Left ventricle myocardium inferior (tissue), 1 donor: ENCODE results near the gene HS6ST3. TPM values are rescaled to one million over a fixed set of nuclear protein-coding genes. Genes with fewer than 3 reads are reported as not detected.

Experiments
- DNase-seq: peaks from one replicate; pipeline ENCODE4 v3.0.0-alpha.2; 2020
- H3K27ac ChIP-seq: fragments of 200-600 bp; replicated peaks from 2 replicates; pipeline ENCODE4 v1.8.0; 2021
- H3K27me3 ChIP-seq: fragments of 200-600 bp; 2 replicates; pipeline ENCODE4 v1.8.0; 2021; ENCODE audit warnings: low read depth
- H3K36me3 ChIP-seq: fragments of 200-600 bp; 2 replicates; pipeline ENCODE4 v1.8.0; 2021
- H3K4me1 ChIP-seq: fragments of 200-600 bp; 2 replicates; pipeline ENCODE4 v1.8.0; 2021
- H3K4me3 ChIP-seq: fragments of 200-600 bp; 2 replicates; pipeline ENCODE4 v1.8.0; 2021; ENCODE audit warnings: mild to moderate bottlenecking, moderate library complexity
- H3K9me3 ChIP-seq: fragments of 200-600 bp; replicated peaks from 2 replicates; pipeline ENCODE4 v1.8.0; 2021
- CTCF ChIP-seq: fragments of 200-600 bp; IDR thresholded peaks from 2 replicates; pipeline ENCODE4 v1.8.0; 2021; ENCODE audit warnings: antibody characterized with exemption, mild to moderate bottlenecking, borderline replicate concordance
- intact Hi-C: fragments of 100-400 bp; cut with micrococcal nuclease; formaldehyde crosslinking; loops from one replicate; pipeline ENCODE4 v1.11.0; 2022
- total RNA-seq: library from RNA; stranded (reverse); fragmentation: NEBNext Ultra II Directional; extraction: Animal tissue kit (Norgen Biotek cat#: 25700); gene quantifications from one replicate; pipeline ENCODE4 v1.2.1, GENCODE V29; 2021
- donor health status: DM: no; HTN: yes; CAD: no; lungs with severe emphysema.

HS6ST3 gene
- total RNA-seq, 1 donor from 2014 or later, result 2.0 TPM

DNA sequence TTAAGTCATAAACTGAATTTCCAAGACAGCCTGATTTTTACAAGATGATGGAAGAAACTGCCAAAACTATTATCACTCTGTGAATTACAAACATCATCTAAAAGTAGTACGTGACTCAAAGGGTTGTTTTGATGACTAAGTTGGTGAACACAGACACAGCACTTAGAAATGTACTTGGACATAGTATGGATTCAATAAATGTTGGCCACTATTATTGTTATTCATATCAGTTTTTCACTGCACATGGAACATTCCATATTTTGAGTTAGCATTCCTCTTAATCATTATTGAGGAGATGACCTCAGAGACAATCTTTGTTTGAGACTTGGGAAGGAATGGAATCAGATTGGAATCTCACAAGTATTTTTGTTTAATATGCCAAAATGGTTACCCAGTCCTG lies 731.5 kb downstream of the HS6ST3 start:
- intact Hi-C loops, result no loop called here
- Histone ChIP-seq H3K27me3 (no peaks in the 10 kb centered on the region), H3K4me3 (no peak overlapping the region), H3K27ac (no peak overlapping the region), H3K4me1 (peaks cover 3% of the 10 kb centered on the region), H3K36me3 (no peaks in the 10 kb centered on the region), H3K9me3 (no peaks in the 10 kb centered on the region)
- DNase-seq, result no peak
- TF ChIP-seq CTCF, result no peak

GRCh38 chr13:96821971-96822370 lies 732.1 kb downstream of the HS6ST3 start:
- no peak for TF ChIP-seq CTCF
- no peaks in the 10 kb centered on the region for H3K36me3 ChIP-seq
- no peaks in the 10 kb centered on the region for H3K27me3 ChIP-seq
- H3K4me3 ChIP-seq, result no peak overlapping the region
- DNase-seq, result no peak
- no peak overlapping the region for H3K27ac ChIP-seq
- intact Hi-C loops, result no loop called here
- H3K4me1 ChIP-seq, result peaks cover 3% of the 10 kb centered on the region
- H3K9me3 ChIP-seq, result no peaks in the 10 kb centered on the region

GRCh38 chr13:96822895-96823294 lies 733.0 kb downstream of the HS6ST3 start:
- Histone ChIP-seq H3K36me3 (no peaks in the 10 kb centered on the region), H3K4me1 (no peaks in the 10 kb centered on the region), H3K4me3 (no peak overlapping the region), H3K9me3 (no peaks in the 10 kb centered on the region), H3K27me3 (no peaks in the 10 kb centered on the region), H3K27ac (no peak overlapping the region)
- DNase-seq, result no peak
- no peak for TF ChIP-seq CTCF
- intact Hi-C loops, result no loop called here

DNA sequence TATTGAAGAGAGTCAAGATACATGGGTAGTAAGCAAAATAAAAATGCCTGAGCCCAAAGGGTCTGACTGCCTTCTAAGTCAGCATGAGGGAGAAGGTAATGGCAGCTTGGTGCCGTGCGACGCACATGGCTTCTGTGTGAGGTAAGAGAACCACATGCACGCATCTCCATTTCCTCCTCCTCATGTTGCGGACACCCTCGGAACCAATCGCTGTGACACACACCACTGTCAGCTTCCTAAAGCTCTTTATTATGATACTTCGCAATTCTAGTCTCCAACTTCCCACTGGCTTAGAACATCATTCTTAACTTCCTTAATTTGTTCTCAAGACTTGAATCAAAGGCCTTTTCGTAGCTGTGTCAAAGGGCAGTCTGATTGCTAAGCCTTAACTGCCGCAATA lies 734.2 kb downstream of the HS6ST3 start:
- Histone ChIP-seq H3K9me3 (no peaks in the 10 kb centered on the region), H3K4me1 (no peaks in the 10 kb centered on the region), H3K27me3 (no peaks in the 10 kb centered on the region), H3K27ac (no peak overlapping the region), H3K36me3 (no peaks in the 10 kb centered on the region), H3K4me3 (no peak overlapping the region)
- no peak for DNase-seq
- no peak for TF ChIP-seq CTCF
- intact Hi-C loops, result no loop called here

- DNase-seq, result no peak
- no peak for TF ChIP-seq CTCF
- no peaks in the 10 kb centered on the region for H3K27me3 ChIP-seq
- no peaks in the 10 kb centered on the region for H3K9me3 ChIP-seq
- H3K36me3 ChIP-seq, result no peaks in the 10 kb centered on the region
- no peaks in the 10 kb centered on the region for H3K4me1 ChIP-seq
- H3K27ac ChIP-seq, result no peak overlapping the region
- intact Hi-C loops, result no loop called here
- H3K4me3 ChIP-seq, result no peak overlapping the region
Measured at GRCh38 chr13:96825653-96826052, 735.7 kb downstream of the HS6ST3 start.

GRCh38 chr13:96834626-96835025 lies 744.7 kb downstream of the HS6ST3 start:
- no peak overlapping the region for H3K4me3 ChIP-seq
- TF ChIP-seq CTCF, result no peak
- H3K27ac ChIP-seq, result no peak overlapping the region
- H3K27me3 ChIP-seq, result no peaks in the 10 kb centered on the region
- no peaks in the 10 kb centered on the region for H3K4me1 ChIP-seq
- no peaks in the 10 kb centered on the region for H3K36me3 ChIP-seq
- intact Hi-C loops, result no loop called here
- DNase-seq, result no peak
- H3K9me3 ChIP-seq, result peaks cover 7% of the 10 kb centered on the region
